Stimulated activated CD8-positive, alpha-beta memory T cell treated with anti-CD3 and anti-CD28 coated beads, Interleukin-12 subunit alpha, Interleukin-12 subunit beta, amount 100 ng/mL, for 1 hour (primary cell): ENCODE measurements around the gene DDX47.

Experiments
- DNase-seq: peaks from one replicate; pipeline ENCODE4 v3.0.0-alpha.2; 2020; ENCODE audit warnings: low read depth

DDX47 gene

GRCh38 chr12:12813120-12814101, at the start of gene DDX47:
Gene DDX47, plus strand, starts transcription at chr12:12813346. Its CDS starts 22 bp downstream, at chr12:12813368.
- peak; percentile 97 for DNase-seq

- DNase-seq = no peak
Observed at GRCh38 chr12:12764824-12765223, 48.3 kb upstream of the DDX47 start.

GRCh38 chr12:12770262-12770661, 42.9 kb upstream of the DDX47 start:
- DNase-seq = no peak

GRCh38 chr12:12774791-12775190, 38.4 kb upstream of the DDX47 start:
- DNase-seq = no peak

- DNase-seq = no peak
Observed at GRCh38 chr12:12776261-12776660, 36.9 kb upstream of the DDX47 start.

- no peak for DNase-seq
Observed at GRCh38 chr12:12777092-12777491, 36.1 kb upstream of the DDX47 start.

GRCh38 chr12:12779007-12779406, 34.1 kb upstream of the DDX47 start:
- DNase-seq = no peak

- DNase-seq = no peak
Observed at GRCh38 chr12:12779529-12779928, 33.6 kb upstream of the DDX47 start.

- no peak for DNase-seq
Observed at GRCh38 chr12:12784116-12784515, 29.0 kb upstream of the DDX47 start.

- DNase-seq = no peak
Observed at GRCh38 chr12:12784911-12785814, 28.0 kb upstream of the DDX47 start, which contains the start of gene APOLD1. Gene APOLD1, plus strand, starts transcription at chr12:12785659. Its CDS starts 33 bp downstream, at chr12:12785692.

- no peak for DNase-seq
Observed at GRCh38 chr12:12786351-12786705, 26.8 kb upstream of the DDX47 start.

- peak; percentile 46 for DNase-seq
Observed at GRCh38 chr12:12786706-12787601, 26.2 kb upstream of the DDX47 start.

- no peak for DNase-seq
Observed at GRCh38 chr12:12788131-12788530, 25.0 kb upstream of the DDX47 start.

- DNase-seq = peak; percentile 54
Observed at GRCh38 chr12:12788675-12789368, 24.3 kb upstream of the DDX47 start.

GRCh38 chr12:12790956-12791355, 22.2 kb upstream of the DDX47 start:
- no peak for DNase-seq

GRCh38 chr12:12791756-12792369, 21.3 kb upstream of the DDX47 start:
- no peak for DNase-seq

- DNase-seq = no peak
Observed at GRCh38 chr12:12792421-12792820, 20.7 kb upstream of the DDX47 start.

GRCh38 chr12:12794686-12795085, 18.5 kb upstream of the DDX47 start:
- DNase-seq = no peak

- no peak for DNase-seq
Observed at GRCh38 chr12:12796171-12796570, 17.0 kb upstream of the DDX47 start.
